ENCODE data around the gene DDX55. TPM values are rescaled to one million over a fixed set of nuclear protein-coding genes. Genes with fewer than 3 reads are reported as not detected.

Gene DDX55
- total and polyA plus RNA-seq, 2 of the 4 experiments (the other 2 are of a cell fraction), result 13.3 to 18.7 TPM

DNA sequence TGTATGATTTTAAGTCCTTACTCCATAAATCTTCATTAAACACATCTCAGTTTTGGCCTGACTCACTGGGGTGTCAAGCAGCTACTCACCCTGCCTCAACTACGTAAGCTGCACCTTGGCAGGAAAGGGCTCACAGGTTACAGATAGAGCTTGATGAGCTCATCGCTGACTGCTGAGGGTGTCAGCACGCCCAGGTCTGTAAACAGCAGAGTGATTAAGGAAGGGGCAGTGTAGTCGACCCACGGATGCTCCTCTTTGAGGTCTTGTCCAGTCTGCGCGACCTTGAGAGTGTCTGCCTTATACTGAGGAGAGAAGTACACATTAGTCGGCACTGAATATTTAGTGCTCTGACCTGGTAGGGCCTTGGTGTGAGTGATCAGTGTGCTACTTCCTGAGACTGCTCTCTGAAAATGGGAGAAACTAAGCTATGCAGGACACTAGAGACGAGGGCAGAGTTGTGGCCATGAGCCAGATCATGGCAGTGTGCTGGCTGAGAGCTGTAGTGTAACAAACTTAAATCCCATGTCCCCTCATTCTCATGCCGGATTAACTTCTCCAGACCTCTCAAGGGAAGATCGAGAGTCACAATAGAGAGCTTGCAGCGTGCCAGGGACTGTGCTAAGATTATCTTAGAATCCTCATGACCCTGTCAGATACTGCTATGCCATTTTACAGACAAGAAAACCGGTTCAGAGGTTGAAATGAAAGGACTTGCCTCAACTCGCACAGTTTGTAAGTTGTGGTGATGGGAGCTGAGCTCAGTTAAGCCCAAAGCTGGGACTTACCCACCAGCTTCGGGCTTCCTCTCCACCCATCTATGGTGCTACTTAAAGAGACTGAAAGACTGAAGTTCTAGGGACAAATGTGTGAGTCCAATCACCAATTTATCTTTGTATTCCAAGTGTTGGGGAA is 20.0 kb downstream of the DDX55 start:
- H3K9me3 ChIP-seq (ENCODE audit: control insufficient read depth, insufficient read depth, low read length), result no peaks in the 10 kb centered on the region
- 86% methylated on average over 8 of the region's 15 CpGs; no CpG with 5 or more reads in 1 of the 2 experiments for WGBS, 2 experiments (ENCODE audit: extremely low coverage in 2 of 2, insufficient read length in 1 of 2)
- no peak overlapping the region for H4K5ac ChIP-seq (ENCODE audit: low read depth, low read length)
- no peak overlapping the region for H2BK5ac ChIP-seq (ENCODE audit: low read depth, low read length, poor library complexity, severe bottlenecking)
- peaks cover 53% of the 10 kb centered on the region for H3K36me3 ChIP-seq (ENCODE audit: control insufficient read depth, insufficient read depth, low read length)
- intact Hi-C loops (cut with micrococcal nuclease), result no loop called here
- H3K79me1 ChIP-seq (ENCODE audit: low read depth in 1 of 2, low read length in 2 of 2), result peaks cover 6 to 8% of the 10 kb centered on the region in 2 experiments; a peak in 2 of 4 replicates
- no peak overlapping the region for H4K91ac ChIP-seq (ENCODE audit: insufficient read depth, low read depth, low read length)
- BruUV-seq (replicated peaks), result no TSS peak
- H2AK9ac ChIP-seq (replicated peaks; ENCODE audit: low read depth, low read length, poor library complexity), result no peak overlapping the region
- DNase-seq (no peak), ATAC-seq (ENCODE audit: low read depth) (no peak; the same call in 1 of the 2 replicates)
- no peak overlapping the region for H2BK120ac ChIP-seq (ENCODE audit: low read depth, low read length)
- H3K14ac ChIP-seq (replicated peaks; ENCODE audit: low read depth, low read length), result no peak overlapping the region
- no peak overlapping the region for H3K27ac ChIP-seq (ENCODE audit: insufficient read depth, low read length)
- no peak overlapping the region for H3K56ac ChIP-seq (ENCODE audit: extremely low read depth, insufficient read depth, low read length)
- H3K9me1 ChIP-seq (ENCODE audit: insufficient read depth, low read length), result no peaks in the 10 kb centered on the region
- H3K4me1 ChIP-seq (ENCODE audit: control insufficient read depth, insufficient read depth, low read length), result no peaks in the 10 kb centered on the region
- no peak overlapping the region for H4K8ac ChIP-seq (ENCODE audit: low read depth in 2 of 2, low read length in 2 of 2)
- H3K9ac ChIP-seq (ENCODE audit: low read depth, low read length), result no peak overlapping the region
- no peak overlapping the region for H3K4me2 ChIP-seq (ENCODE audit: low read depth, low read length)
- H2AK5ac ChIP-seq (ENCODE audit: low read depth, low read length), result no peak overlapping the region
- TF ChIP-seq RCOR1 (IDR thresholded peaks at IDR 0.05; ENCODE audit: insufficient replicate concordance, low read length), result no peak
- no peak for TF ChIP-seq CTCF (conservative IDR thresholded peaks at IDR 0.05; ENCODE audit: low read depth, low read length)
- no peak for TF ChIP-seq MXI1 (IDR thresholded peaks at IDR 0.05; ENCODE audit: borderline replicate concordance, low read depth, low read length)
- no peak for TF ChIP-seq CEBPB (IDR thresholded peaks at IDR 0.05; ENCODE audit: low read depth, low read length)
- TF ChIP-seq NFE2L2 (IDR thresholded peaks at IDR 0.05; ENCODE audit: low read depth, low read length), result no peak
- no peak for TF ChIP-seq RFX5 (IDR thresholded peaks at IDR 0.05; ENCODE audit: low read depth, low read length)
- TF ChIP-seq, protein P1, sequence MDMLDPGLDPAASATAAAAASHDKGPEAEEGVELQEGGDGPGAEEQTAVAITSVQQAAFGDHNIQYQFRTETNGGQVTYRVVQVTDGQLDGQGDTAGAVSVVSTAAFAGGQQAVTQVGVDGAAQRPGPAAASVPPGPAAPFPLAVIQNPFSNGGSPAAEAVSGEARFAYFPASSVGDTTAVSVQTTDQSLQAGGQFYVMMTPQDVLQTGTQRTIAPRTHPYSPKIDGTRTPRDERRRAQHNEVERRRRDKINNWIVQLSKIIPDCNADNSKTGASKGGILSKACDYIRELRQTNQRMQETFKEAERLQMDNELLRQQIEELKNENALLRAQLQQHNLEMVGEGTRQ (IDR thresholded peaks at IDR 0.05; ENCODE audit: low read depth, low read length), result no peak
- no peak for TF ChIP-seq BHLHE40 (IDR thresholded peaks at IDR 0.05; ENCODE audit: low read depth, low read length)
- no peak for TF ChIP-seq SMC3 (IDR thresholded peaks at IDR 0.05; ENCODE audit: low read depth, low read length)
- TF ChIP-seq FOS (IDR thresholded peaks at IDR 0.05; ENCODE audit: low read depth, low read length), result no peak
- no peak for TF ChIP-seq POLR2A (IDR thresholded peaks at IDR 0.05; ENCODE audit: low read depth, low read length)
- no peak for TF ChIP-seq MAZ (IDR thresholded peaks at IDR 0.05; ENCODE audit: borderline replicate concordance, low read depth, low read length)
- no peak for TF ChIP-seq RAD21 (IDR thresholded peaks at IDR 0.05; ENCODE audit: low read length)
- H3K4ac ChIP-seq (ENCODE audit: low read depth, low read length), result no peak overlapping the region
- H3K23ac ChIP-seq (ENCODE audit: low read depth, low read length), result no peak overlapping the region
- ChIA-PET POLR2A (ENCODE audit: unreplicated experiment) (no interaction called here), CTCF (interaction anchor here (0.6 kb wide), 1 partner anchor 114 kb away, joined by 3 read pairs; no protein-coding TSS in a partner anchor)
- no peaks in the 10 kb centered on the region for H3K27me3 ChIP-seq (ENCODE audit: control insufficient read depth, insufficient read depth, low read length)
- H2BK15ac ChIP-seq (ENCODE audit: low read depth, low read length), result no peak overlapping the region
- no peaks in the 10 kb centered on the region for H4K20me1 ChIP-seq (ENCODE audit: insufficient read depth, low read length)
- no peak overlapping the region for H2BK20ac ChIP-seq (ENCODE audit: low read depth, low read length)
- H3K18ac ChIP-seq (ENCODE audit: low read depth, low read length), result no peak overlapping the region
- dilution Hi-C loops (cut with HindIII; ENCODE audit: low sequenced_read_pairs, unreplicated experiment), result no loop called here
- no peak overlapping the region for H3K4me3 ChIP-seq (ENCODE audit: insufficient read depth, low read depth, low read length)
- H2AFZ ChIP-seq (replicated peaks; ENCODE audit: low read length, poor library complexity), result no peak overlapping the region
- in situ Hi-C loops (cut with MboI; ENCODE audit: low sequenced_read_pairs), result loop anchor here (25.0 kb wide), 1 partner anchor 310 kb away; no protein-coding TSS in a partner anchor

Measured in IMR-90 (cell line).